GM19025 (cell line): ENCODE data around the gene APRT.
"Not testable (repeated sequence)": the region's sequence is repeated elsewhere in the genome, so short reads cannot be mapped to it uniquely, and the experiment has no call there.

Source experiments
- ATAC-seq: cut with Tn5 transposase; IDR thresholded peaks from one replicate; pipeline ENCODE4 v1.9.1; 2021; ENCODE audit warnings: mild to moderate bottlenecking, low read depth, moderate library complexity; ENCODE audit not compliant: unreplicated experiment

Gene APRT

GRCh38 chr16:88792078-88792550, 19.6 kb downstream of the APRT start:
- ATAC-seq = no peak

DNA sequence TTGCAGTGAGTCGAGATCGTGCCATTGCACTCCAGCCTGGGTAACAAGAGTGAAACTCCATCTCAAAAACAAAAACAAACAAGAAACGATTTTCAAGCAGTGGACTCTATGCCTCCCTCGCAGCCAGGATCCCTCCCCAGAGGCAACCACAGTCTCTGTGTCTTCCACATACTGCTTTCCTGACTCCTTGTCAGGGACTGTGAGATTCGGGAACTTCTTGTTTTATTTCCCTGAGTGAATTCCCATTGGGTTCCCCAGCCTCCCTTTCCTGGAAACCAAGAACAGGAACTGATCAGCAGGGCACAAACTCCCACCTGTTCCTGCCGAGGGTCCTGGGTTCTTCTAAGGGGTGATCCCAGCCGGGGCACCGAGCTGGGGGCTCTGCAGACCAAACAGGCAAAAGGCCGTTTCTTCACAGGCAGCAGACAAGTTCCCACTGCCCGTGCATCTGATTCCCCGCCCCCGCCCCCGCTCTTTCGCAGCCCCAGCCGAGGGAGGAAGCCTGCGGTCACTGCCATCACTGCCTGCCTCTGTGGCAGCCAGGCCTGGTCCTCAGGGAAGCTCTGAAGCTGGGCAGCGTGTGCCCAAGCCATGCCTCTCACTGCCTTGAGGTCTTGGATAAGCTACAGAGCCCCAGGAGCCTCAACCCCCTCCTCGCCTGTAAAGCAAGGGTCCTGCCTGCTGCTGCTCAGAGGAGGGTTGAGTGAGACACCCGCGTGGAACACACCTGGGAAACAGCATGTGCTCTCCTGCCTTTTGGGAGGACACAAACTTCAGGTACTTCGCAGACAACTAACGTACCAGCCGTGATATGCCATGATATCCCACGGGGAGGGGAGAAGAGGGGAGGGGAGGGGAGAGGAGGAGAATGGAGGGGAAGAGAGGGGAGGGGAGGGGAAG, 21.2 kb downstream of the APRT start:
- no peak for ATAC-seq

GRCh38 chr16:88789594-88789993, 22.1 kb downstream of the APRT start:
- no peak for ATAC-seq

GRCh38 chr16:88788749-88789148, 23.0 kb downstream of the APRT start:
- not testable (repeated sequence) for ATAC-seq

DNA sequence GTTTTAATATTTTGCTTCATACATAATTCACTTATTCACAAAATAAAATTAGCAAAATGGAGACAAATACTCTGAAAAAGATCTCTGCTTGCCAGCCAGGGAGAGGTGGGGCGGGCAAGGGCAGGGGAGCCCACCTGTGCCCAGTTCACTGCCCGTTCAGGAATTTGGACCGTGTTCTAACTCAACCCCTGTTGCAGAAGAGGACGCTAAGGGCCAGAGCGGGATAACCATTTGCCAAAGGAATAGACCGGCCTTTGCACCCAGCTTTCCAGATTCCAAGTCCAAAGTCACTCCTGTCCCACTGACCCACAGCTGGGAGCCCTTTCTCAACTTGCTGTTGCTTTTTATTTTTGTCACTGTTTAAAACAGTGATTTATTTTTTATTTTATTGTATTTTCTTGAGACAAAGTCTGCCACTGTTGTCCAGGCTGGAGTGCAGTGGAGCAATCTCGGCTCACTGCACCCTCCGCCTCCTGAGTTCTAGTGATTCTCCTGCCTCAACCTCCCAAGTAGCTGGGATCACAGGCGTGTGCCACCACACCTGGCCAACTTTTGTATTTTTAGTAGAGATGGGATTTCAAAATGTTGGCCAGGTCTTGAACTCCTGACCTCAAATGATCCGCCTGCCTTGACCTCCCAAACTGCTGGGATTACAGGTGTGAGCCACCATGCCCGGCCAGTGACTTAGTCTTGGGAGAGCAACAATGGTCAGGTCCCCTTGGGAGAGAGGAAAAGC, 24.0 kb downstream of the APRT start:
- no peak for ATAC-seq

DNA sequence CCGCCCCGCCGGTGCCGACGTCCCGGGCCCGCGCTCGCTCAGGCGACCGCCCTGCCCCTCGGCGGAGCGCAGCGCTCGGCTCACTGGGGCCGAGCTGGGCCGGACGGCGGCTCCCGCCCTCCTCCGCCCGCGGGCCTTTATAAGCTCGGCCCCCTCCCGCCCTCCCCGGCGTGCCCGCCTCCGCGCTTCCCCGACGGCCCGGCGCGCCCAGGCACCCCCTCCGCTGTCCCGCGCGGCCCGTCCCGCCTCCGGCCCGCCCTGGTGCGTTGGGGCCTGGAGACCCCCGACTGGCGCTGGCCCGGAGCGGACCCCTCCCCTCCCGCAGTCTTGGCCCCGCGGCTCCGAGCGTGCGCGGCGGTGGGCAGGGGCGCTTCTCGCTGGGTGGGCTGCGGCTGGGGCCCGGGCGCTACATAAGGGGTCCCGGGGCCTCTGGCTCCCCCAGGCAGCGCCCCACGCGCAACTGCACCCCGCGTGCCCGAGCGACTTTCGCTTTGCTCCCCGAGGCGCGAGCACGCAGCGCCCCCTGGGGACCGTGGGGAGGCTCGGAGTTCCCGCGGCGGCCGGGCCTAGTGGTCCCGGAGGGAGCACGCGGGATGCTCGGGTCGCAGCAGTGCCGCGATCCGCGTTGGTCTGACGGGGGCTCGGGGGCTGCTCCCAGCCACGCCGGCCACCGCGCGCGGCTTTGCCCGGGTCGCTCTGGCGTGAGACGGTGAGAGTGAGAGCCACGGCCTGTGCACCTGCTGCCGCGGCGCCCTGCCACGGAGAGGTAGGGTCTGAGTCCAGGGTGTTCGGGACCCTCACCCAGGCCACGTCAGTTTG, 26.4 kb downstream of the APRT start, which contains the start of gene PIEZO1:
TSS of gene PIEZO1 (minus strand) at position 115 of the 819 bp plus-strand sequence. CDS start 256 bp downstream, outside the sequence.
- ATAC-seq = no peak

GRCh38 chr16:88784856-88785105, 26.9 kb downstream of the APRT start:
- ATAC-seq = no peak

DNA sequence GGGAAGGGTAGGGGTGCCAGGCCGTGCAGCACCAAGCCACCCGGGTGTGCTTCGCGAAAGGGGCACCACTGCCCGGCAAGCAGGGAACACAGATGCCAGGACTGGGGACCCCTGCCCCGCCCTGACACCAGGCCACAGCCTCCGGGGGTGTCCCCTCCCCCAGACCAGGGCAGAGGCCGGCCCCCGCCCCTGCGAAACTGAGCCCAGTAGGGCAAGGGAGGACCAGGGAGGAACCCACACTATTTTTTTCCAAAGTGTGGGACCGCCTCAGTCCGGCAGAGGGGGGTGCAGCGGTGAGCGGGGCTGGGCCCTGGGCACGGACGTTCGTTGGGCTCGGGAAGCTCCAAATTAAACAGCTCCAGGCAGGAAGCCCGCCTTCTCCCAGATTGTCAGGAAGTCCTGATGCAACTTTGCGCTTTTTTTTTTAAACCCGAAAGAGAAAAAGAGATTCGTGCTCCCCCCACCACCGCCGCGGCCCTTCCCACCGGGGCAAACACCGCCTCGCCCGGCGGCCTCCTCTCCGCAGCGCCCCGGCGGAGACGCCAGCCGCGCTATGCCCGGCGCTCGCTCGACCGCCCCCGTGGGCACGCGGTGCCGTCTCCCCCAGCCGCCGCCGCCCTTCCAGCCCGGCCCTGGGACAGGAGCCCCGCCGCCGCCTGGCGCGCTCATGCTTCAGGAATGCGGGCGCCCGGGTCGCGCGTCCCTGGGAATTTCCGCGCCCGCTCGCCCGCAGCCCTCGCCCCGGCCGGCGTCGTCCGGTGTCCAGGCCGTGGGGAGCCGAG, 27.5 kb downstream of the APRT start:
- no peak for ATAC-seq

- ATAC-seq = no peak
These were observed 28.2 kb downstream of the APRT start for GRCh38 chr16:88783391-88784073.

DNA sequence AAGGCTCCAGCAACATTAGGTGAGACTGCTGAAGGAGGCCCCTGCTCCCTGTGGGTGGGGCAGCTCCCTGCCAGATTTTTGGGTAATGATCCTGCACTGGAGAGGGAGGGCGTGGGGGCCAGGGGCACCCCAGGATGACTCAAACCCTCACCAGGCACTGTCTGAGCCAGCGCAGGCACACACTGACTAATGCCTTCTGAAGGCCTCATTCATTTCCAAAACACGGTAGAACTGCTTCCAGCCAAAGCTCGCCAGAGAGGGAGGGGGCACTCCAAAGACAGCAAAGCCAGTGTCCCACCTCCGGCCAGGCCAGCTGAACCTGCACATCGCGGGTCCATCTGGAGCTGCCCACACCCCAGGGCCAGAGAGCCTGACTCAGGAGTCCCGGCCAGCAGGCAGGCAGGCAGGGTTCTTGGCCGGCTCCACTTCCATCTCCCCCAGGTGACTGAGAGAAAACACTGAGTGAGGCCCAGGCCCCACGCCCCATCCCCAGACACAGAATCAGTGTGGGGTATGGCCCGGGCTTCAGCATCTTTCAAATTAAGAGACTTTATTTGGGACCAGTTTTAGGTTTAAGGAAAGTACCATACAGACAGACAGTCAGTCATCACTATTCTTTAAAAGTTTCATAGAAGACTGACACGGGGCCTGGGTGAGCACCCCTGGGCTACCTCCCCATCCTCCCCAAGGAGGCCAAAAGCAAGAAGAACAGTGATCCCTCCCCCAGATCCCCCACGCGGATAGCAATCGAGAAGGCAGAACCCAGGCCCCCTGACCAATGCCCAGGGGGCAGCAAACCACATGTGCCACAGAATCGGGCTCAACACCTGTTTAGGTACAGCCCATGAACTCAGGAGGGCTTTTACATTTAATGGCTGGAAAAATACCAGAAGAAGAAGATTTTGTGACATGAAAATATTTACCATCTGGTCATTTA, 29.0 kb downstream of the APRT start:
- ATAC-seq = no peak

GRCh38 chr16:88781140-88782077, 30.3 kb downstream of the APRT start:
- no peak for ATAC-seq

DNA sequence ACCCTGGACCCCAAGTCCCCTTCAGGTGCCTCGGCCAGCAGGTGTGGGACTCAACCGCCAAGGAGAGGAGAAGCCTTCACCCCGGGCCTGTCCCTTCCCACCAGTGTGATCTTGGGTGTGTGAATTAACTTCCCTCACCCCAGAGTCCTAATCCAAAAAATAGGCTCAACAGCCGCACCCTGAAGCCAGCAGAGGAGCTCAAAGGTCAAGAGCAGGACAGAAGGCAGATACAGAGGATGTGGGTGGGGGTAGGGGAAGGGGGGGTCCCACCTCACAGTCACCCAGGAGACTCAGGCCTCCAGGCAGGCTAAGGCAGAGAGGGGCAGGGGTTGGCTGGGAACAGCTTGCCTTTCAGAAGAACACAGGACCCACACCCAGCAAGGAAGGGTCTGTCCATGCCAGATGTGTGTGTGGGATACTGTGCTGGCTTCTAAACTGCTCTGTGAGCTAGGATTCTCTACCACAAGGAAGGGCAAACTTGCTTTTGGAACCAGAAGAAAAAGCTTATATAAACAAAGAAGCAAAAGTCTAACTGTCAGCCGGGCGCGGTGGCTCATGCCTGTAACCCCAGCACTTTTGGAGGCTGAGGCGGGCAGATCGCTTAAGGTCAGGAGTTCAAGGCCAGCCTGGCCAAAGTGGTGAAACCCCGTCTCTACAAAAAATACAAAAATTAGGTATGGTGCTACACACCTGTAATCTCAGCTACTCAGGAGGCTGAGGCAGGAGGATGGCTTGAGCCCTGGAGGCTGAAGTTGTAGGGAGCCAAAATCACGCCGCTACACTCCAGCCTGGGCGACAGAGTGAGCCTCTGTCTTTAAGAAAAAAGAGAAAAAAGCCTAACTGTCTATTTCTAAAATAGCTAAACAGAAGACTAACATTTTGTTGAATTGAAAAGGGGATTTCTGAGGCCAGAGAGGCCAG, 31.3 kb downstream of the APRT start:
- ATAC-seq = no peak

- no peak for ATAC-seq
These were observed 32.2 kb downstream of the APRT start for GRCh38 chr16:88779406-88780141.

GRCh38 chr16:88778541-88779065, 33.1 kb downstream of the APRT start:
- ATAC-seq = no peak

DNA sequence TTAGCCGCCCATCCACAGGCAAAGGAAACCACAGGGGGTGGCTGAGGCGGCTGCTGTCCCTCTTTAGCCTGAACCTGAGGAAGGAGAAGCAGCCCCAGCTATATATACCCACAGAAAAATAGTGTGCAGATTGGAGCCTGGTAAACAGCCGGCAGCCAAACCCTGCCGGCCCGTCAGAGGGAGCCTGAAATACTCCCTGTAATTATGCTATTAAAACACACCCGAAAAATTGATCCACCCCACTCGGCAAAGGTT, 33.5 kb downstream of the APRT start:
- ATAC-seq = no peak
